Heart left ventricle (tissue), 13 donors: Measurements from ENCODE around the gene KXD1.

Source experiments
- POLR2A ChIP-seq, 2 donors: fragments of 450-650 bp; IDR thresholded peaks; one replicate each; pipeline ENCODE4 v1.6.1; 2017; ENCODE audit warnings: antibody characterized with exemption in 2 of 2, mild to moderate bottlenecking in 2 of 2, moderate library complexity in 2 of 2
- TF ChIP-seq, protein P1 (sequence below), 12 donors: fragments of 200-600 bp; sonication (generic) in 4 of 12; IDR thresholded peaks; one replicate each; pipeline versions ENCODE4 v1.5.0 to v1.8.0; 2018 to 2022; ENCODE audit warnings: antibody characterized with exemption in 12 of 12, mild to moderate bottlenecking in 5 of 12
- donor health status: ischemic (EF 13 %, LVEDD 7.1; RV severe dilation, severe dysfunction).
- donor health status: DM: no; HTN: yes; CAD: no.
- donor health status: DM: no; HTN: no; CAD: no.
- donor health status: ischemic (EF 25% LVEDD 6.9; RV normal size, moderate dysfunction).
- donor health status: ischemic (EF 25% LVEDD 5.7; RV mildly dilated, moderate dysfunction).
- donor health status: ischemic (EF 35%, LVEDD 5.7; RV mildly dilated, moderate dysfunction).
- donor health status: nonischemic (EF 11% LVEDD 7.7; RV severe dilation, severe dysfunction).
- donor health status: DM: yes; HTN: yes; CAD: no.
- donor health status: PGD.
- donor health status: ischemic (EF 29% LVEDD 5.4; RV normal size, mild dysfunction).
- donor health status: nonischemic (EF 23%, LVEDD 6.1; RV moderate dilation, normal function).

GRCh38 chr19:18606281-18607225 is 48.9 kb downstream of the KXD1 start, which contains the start of gene CRLF1:
- TF ChIP-seq, protein P1, sequence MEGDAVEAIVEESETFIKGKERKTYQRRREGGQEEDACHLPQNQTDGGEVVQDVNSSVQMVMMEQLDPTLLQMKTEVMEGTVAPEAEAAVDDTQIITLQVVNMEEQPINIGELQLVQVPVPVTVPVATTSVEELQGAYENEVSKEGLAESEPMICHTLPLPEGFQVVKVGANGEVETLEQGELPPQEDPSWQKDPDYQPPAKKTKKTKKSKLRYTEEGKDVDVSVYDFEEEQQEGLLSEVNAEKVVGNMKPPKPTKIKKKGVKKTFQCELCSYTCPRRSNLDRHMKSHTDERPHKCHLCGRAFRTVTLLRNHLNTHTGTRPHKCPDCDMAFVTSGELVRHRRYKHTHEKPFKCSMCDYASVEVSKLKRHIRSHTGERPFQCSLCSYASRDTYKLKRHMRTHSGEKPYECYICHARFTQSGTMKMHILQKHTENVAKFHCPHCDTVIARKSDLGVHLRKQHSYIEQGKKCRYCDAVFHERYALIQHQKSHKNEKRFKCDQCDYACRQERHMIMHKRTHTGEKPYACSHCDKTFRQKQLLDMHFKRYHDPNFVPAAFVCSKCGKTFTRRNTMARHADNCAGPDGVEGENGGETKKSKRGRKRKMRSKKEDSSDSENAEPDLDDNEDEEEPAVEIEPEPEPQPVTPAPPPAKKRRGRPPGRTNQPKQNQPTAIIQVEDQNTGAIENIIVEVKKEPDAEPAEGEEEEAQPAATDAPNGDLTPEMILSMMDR (IDR thresholded peaks at IDR 0.05) = no peak
- no peak for TF ChIP-seq POLR2A (IDR thresholded peaks at IDR 0.05)
